Cardiac muscle cell (in vitro differentiated cells and primary cell): ENCODE results near the gene OR2M4. TPM values are rescaled to one million over a fixed set of nuclear protein-coding genes. Genes with fewer than 3 reads are reported as not detected.

Source experiments
- DNase-seq, 2 donors: peaks; one replicate each; pipeline versions ENCODE4 v3.0.0 to v3.0.0-alpha.2; 2010 to 2017; ENCODE audit warnings: low read depth in 1 of 2, low spot score in 1 of 2
- H3K27ac ChIP-seq: fragments of 200-600 bp; sonication (generic); 2 replicates; pipeline ENCODE4 v1.5.1; 2016
- H3K27me3 ChIP-seq: fragments of 200-600 bp; sonication (generic); 2 replicates; pipeline ENCODE4 v1.6.0; 2016; ENCODE audit warnings: control low read depth
- H3K36me3 ChIP-seq: fragments of 200-600 bp; sonication (generic); 2 replicates; pipeline ENCODE4 v1.5.1; 2016; ENCODE audit warnings: control low read depth
- H3K4me1 ChIP-seq: fragments of 200-600 bp; sonication (generic); 2 replicates; pipeline ENCODE4 v1.8.1; 2017; ENCODE audit warnings: low read depth, mild to moderate bottlenecking, mixed run types
- H3K4me3 ChIP-seq: fragments of 200-600 bp; sonication (generic); 2 replicates; pipeline ENCODE4 v1.5.1; 2016; ENCODE audit warnings: mild to moderate bottlenecking
- H3K9me3 ChIP-seq: fragments of 200-600 bp; sonication (generic); 2 replicates; pipeline ENCODE4 v1.5.1; 2017; ENCODE audit warnings: low read depth, mild to moderate bottlenecking, control low read depth
- CTCF ChIP-seq: IDR thresholded peaks from 2 replicates; pipeline ENCODE4 v1.5.1; 2012; ENCODE audit warnings: low read depth, mild to moderate bottlenecking, low read length
- polyA plus RNA-seq: library from polyadenylated mRNA; unstranded; fragments of >200 nt; fragmentation: Nextera tagmentation; extraction: Ambion mirVana; gene quantifications from 2 replicates; pipeline ENCODE4 v1.2.1, GENCODE V29; 2016
- total RNA-seq: library from RNA; depleted of rRNA; stranded (reverse); fragments of >200 nt; gene quantifications from 2 replicates; pipeline ENCODE4 v1.2.3, GENCODE V29; 2016

Gene OR2M4
- total RNA-seq (not detected in 2 replicates), polyA plus RNA-seq (not detected in 2 replicates)

- H3K9me3 ChIP-seq = no peaks in the 10 kb centered on the region
- no peak within 1 kb of the TSS for H3K27ac ChIP-seq
- TF ChIP-seq CTCF = no peak
- no peak within 1 kb of the TSS for H3K4me3 ChIP-seq
- H3K27me3 ChIP-seq = no peaks in the 10 kb centered on the region
- no peaks in the 10 kb centered on the region for H3K4me1 ChIP-seq
- no peaks in the 10 kb centered on the region for H3K36me3 ChIP-seq
- no peak for DNase-seq
These were observed at the start of gene OR2M4 for GRCh38 chr1:248231117-248231516. TSS of gene OR2M4 (plus strand) at chr1:248231417. CDS start at chr1:248238929, 7,512 bp downstream.

- H3K27me3 ChIP-seq = no peaks in the 10 kb centered on the region
- H3K4me3 ChIP-seq = no peak overlapping the region
- H3K36me3 ChIP-seq = no peaks in the 10 kb centered on the region
- no peak for DNase-seq
- TF ChIP-seq CTCF = no peak
- no peaks in the 10 kb centered on the region for H3K9me3 ChIP-seq
- no peak overlapping the region for H3K27ac ChIP-seq
- no peaks in the 10 kb centered on the region for H3K4me1 ChIP-seq
These were observed 47.2 kb upstream of the OR2M4 start for GRCh38 chr1:248183996-248184395.

- no peak for DNase-seq
- TF ChIP-seq CTCF = no peak
- Histone ChIP-seq H3K4me1 (no peaks in the 10 kb centered on the region), H3K36me3 (no peaks in the 10 kb centered on the region), H3K27me3 (no peaks in the 10 kb centered on the region), H3K4me3 (no peak overlapping the region), H3K9me3 (no peaks in the 10 kb centered on the region), H3K27ac (no peak overlapping the region)
These were observed 43.9 kb upstream of the OR2M4 start for GRCh38 chr1:248187363-248187762.

- Histone ChIP-seq H3K4me3 (no peak overlapping the region), H3K4me1 (no peaks in the 10 kb centered on the region), H3K36me3 (no peaks in the 10 kb centered on the region), H3K9me3 (no peaks in the 10 kb centered on the region), H3K27ac (no peak overlapping the region), H3K27me3 (no peaks in the 10 kb centered on the region)
- DNase-seq = no peak
- TF ChIP-seq CTCF = no peak
These were observed 42.2 kb upstream of the OR2M4 start for GRCh38 chr1:248189026-248189425.

- Histone ChIP-seq H3K9me3 (no peaks in the 10 kb centered on the region), H3K27me3 (no peaks in the 10 kb centered on the region), H3K4me3 (no peak overlapping the region), H3K27ac (no peak overlapping the region), H3K36me3 (no peaks in the 10 kb centered on the region), H3K4me1 (no peaks in the 10 kb centered on the region)
- DNase-seq = no peak
- no peak for TF ChIP-seq CTCF
These were observed 37.1 kb upstream of the OR2M4 start for GRCh38 chr1:248194117-248194516.

- no peaks in the 10 kb centered on the region for H3K9me3 ChIP-seq
These were observed 34.3 kb upstream of the OR2M4 start, which contains the start of gene OR2M3 for GRCh38 chr1:248196965-248197364. TSS of gene OR2M3 (plus strand) at chr1:248197265. CDS start at chr1:248203068, 5,803 bp downstream.

More at GRCh38 chr1:248196965-248197364, 34.3 kb upstream of the OR2M4 start, which contains the start of gene OR2M3:
- DNase-seq = no peak
- no peaks in the 10 kb centered on the region for H3K4me1 ChIP-seq
- no peak within 1 kb of the TSS for H3K4me3 ChIP-seq
- no peak within 1 kb of the TSS for H3K27ac ChIP-seq
- H3K27me3 ChIP-seq = no peaks in the 10 kb centered on the region
- H3K36me3 ChIP-seq = no peaks in the 10 kb centered on the region
- no peak for TF ChIP-seq CTCF
